SU-DHL-6 (cell line): ENCODE data around the gene ACTN1.

ENCODE experiments used
- CTCF ChIP-seq: fragments of 200-600 bp; sonication (generic); IDR thresholded peaks from one replicate; pipeline ENCODE4 v1.5.1; 2017; ENCODE audit warnings: antibody characterized with exemption, mild to moderate bottlenecking, low read length, moderate library complexity; ENCODE audit not compliant: insufficient read depth, poor library complexity, severe bottlenecking
- EZH2phosphoT487 ChIP-seq: fragments of 200-600 bp; sonication (generic), shearing (Covaris generic); conservative IDR thresholded peaks from 2 replicates; pipeline ENCODE4 v1.6.1; 2018; ENCODE audit warnings: mild to moderate bottlenecking, antibody characterized with exemption, low read length, moderate library complexity, mixed read lengths

- no peak for TF ChIP-seq CTCF
- no peak for TF ChIP-seq EZH2phosphoT487
These were observed 42.6 kb downstream of the ACTN1 start for GRCh38 chr14:68936476-68936875.
